ENCODE results near the gene FN3KRP. TPM values are rescaled to one million over a fixed set of nuclear protein-coding genes. Genes with fewer than 3 reads are reported as not detected.

The FN3KRP gene
- total RNA-seq, 4 donors from 2014 or later, result 12.8 to 22.9 (median 18.2) TPM

DNA sequence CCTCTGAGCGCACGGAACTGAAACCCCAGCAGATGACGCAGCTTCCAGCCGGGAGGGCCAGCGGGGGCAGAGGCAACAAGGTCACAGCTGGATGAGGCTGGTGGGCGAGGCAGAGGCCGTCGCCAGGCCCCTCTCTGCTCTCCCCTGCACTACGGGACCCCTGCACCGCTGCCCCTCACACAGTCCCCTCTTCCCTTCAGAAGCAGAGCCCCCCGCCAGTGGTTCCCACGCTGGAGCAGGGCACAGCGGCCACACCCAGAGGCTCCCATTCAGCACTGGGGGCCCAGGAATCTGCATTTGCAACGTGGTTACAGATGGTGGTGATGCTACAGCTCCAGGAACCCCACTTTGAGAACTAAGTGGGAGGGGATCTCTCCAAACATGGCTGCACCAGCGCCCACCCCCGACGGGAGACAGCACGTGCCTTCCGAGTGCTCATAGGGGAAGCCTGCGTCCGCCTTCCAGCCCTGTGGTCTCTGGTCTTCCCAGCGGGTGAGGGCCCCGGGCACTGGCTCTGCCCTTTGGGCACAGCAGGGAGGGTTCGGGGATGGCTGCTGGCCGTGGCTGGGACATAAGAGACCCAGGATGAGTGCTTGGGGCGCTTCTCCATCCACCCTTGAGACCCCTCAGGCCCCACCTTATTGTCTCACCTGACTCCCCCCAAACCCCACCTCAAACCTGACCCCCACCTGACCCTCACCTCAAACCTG is 13.3 kb upstream of the FN3KRP start:
- no peak for ATAC-seq
- no peak overlapping the region for H3K4me3 ChIP-seq
- no peaks in the 10 kb centered on the region for H3K9me3 ChIP-seq
- no peaks in the 10 kb centered on the region for H3K36me3 ChIP-seq
- no peak for TF ChIP-seq POLR2A (IDR thresholded peaks at IDR 0.05)
- no peak for TF ChIP-seq POLR2AphosphoS5 (IDR thresholded peaks at IDR 0.05)
- TF ChIP-seq CTCF (IDR thresholded peaks at IDR 0.05), result no peak
- no peak for TF ChIP-seq EP300 (IDR thresholded peaks at IDR 0.05)
- H3K27me3 ChIP-seq, result no peaks in the 10 kb centered on the region
- peaks cover 0 to 18% (median 4%) of the 10 kb centered on the region in 3 donors for H3K4me1 ChIP-seq
- H3K27ac ChIP-seq, result no peak overlapping the region
- 68 to 100% methylated on average over 1 to 3 of the region's 26 CpGs for WGBS, 2 donors (ENCODE audit: low coverage in 1 of 2)

DNA sequence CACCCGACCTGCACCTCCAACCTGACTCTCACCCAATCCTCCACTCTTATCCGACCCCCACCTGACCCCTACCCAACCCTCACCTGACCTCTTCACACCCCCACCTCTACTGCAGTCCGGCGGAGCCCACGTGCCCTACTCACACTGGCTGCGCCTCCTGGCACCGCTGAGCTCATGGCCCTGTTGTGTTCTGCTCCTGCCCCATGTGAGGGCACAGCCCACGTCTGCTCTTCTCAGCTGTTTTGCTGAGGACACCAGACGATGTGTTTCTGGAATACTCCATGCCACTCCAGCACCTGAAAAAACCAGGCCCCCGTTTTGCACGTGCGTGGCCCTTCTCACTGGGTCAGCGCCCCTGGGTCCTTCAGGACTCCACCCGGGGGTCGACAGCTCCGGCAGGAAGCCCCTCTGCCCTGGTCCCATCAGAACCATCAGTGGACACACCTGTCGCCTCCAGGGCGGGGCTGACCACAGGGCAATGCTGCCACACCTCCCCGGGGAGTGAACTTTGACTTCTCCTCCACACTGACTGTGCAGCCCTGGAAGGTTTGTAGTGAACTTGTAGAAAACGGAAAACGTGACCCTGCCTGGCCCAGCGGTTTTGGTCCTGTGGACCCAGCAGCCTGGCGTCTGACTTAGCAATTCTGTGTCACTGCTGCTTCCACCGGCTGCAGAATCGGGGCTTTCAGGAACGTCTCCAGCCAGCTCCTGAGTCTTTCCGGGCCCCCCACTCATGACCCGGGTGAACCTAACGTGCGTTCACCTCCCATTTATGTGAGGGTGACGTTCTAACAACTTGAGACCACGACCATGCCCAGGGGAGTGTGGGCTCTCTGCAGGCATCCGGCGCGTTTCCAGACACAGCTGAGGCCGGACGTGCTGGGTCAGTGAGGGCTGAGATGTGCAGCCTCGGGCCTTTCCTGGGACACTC is 12.3 kb upstream of the FN3KRP start:
- Histone ChIP-seq H3K36me3 (no peaks in the 10 kb centered on the region), H3K4me1 (peaks cover 0 to 14% (median 4%) of the 10 kb centered on the region in 3 donors), H3K27me3 (no peaks in the 10 kb centered on the region), H3K4me3 (no peak overlapping the region), H3K9me3 (no peaks in the 10 kb centered on the region), H3K27ac (no peak overlapping the region)
- no peak for ATAC-seq
- WGBS, 2 donors (ENCODE audit: low coverage in 1 of 2), result 54 to 73% methylated on average over 5 to 13 of the region's 38 CpGs
- TF ChIP-seq EP300 (IDR thresholded peaks at IDR 0.05) (no peak), POLR2A (IDR thresholded peaks at IDR 0.05) (no peak), CTCF (IDR thresholded peaks at IDR 0.05) (no peak), POLR2AphosphoS5 (IDR thresholded peaks at IDR 0.05) (no peak)

- 71% methylated on average over 4 of the region's 13 CpGs; no CpG with 5 or more reads in 1 of the 2 donors for WGBS, 2 donors (ENCODE audit: low coverage in 1 of 2)
- Histone ChIP-seq H3K4me1 (peaks cover 0 to 8% (median 0%) of the 10 kb centered on the region in 3 donors), H3K27ac (no peak overlapping the region), H3K36me3 (no peaks in the 10 kb centered on the region), H3K9me3 (no peaks in the 10 kb centered on the region), H3K4me3 (no peak overlapping the region), H3K27me3 (no peaks in the 10 kb centered on the region)
- ATAC-seq, result no peak
- TF ChIP-seq POLR2AphosphoS5 (IDR thresholded peaks at IDR 0.05) (no peak), POLR2A (IDR thresholded peaks at IDR 0.05) (no peak), EP300 (IDR thresholded peaks at IDR 0.05) (no peak), CTCF (IDR thresholded peaks at IDR 0.05) (no peak)
Measured at GRCh38 chr17:82704886-82705285, 11.6 kb upstream of the FN3KRP start.

DNA sequence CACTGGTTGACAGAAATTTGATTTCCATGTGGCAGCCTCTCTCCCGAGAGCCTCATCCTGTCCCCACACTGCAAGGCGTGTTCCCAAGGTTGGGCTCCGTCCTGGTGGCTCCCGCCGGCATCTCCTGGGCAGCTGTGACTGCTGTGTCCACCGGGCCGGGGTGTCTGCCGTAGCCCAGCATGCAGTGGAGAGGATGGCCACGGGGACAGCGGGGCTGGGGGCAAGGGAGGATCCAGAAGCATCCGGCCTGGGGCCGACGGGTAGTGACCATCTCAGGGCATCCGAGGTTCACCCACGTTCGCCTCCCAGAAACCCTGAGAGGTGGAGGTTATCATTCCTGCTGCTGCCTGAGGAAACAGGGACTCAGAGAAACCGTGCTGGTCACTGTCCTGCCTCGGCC is 10.8 kb upstream of the FN3KRP start:
- Histone ChIP-seq H3K4me1 (peaks cover 0 to 8% (median 0%) of the 10 kb centered on the region in 3 donors), H3K27ac (no peak overlapping the region), H3K27me3 (no peaks in the 10 kb centered on the region), H3K9me3 (no peaks in the 10 kb centered on the region), H3K36me3 (no peaks in the 10 kb centered on the region), H3K4me3 (no peak overlapping the region)
- WGBS, 2 donors (ENCODE audit: low coverage in 1 of 2), result 87% methylated on average over 4 of the region's 18 CpGs; no CpG with 5 or more reads in 1 of the 2 donors
- TF ChIP-seq POLR2A (IDR thresholded peaks at IDR 0.05) (no peak), EP300 (IDR thresholded peaks at IDR 0.05) (no peak), POLR2AphosphoS5 (IDR thresholded peaks at IDR 0.05) (no peak), CTCF (IDR thresholded peaks at IDR 0.05) (no peak)
- ATAC-seq, result no peak

All from gastroesophageal sphincter (tissue), 4 donors.